ENCODE measurements around the gene LHFPL6. TPM values are rescaled to one million over a fixed set of nuclear protein-coding genes. Genes with fewer than 3 reads are reported as not detected.

The LHFPL6 gene
- total and polyA plus RNA-seq, 10 of the 15 experiments (the other 5 are each of a cell fraction or from before 2014, with no cell fraction given) = 0.11 to 4.6 (median 0.41) TPM

DNA sequence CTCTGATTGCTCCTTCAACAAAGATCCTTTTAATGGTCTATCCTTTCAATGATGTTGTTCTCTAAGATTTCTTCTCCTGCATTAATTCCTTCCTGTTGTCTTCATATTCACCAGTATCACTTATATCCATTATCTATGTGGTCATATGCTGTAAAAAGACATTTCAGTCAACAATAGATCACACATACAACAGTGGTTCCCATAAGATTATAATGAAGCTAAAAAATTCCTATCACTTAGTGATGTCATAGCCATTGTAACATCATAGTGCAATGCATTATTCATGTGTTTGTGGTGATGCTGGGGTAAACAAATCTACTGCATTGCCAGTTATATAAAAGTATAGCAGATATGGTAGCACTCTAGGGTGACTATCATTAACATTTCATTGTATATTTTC is 266.1 kb downstream of the LHFPL6 start:
- intact Hi-C loops (cut with micrococcal nuclease; ENCODE audit: unreplicated experiment) = no loop called here
- Histone ChIP-seq H3K9ac (ENCODE audit: control insufficient read depth, insufficient read depth, low read length) (no peak overlapping the region), H3K4me2 (ENCODE audit: control insufficient read depth, insufficient read depth) (no peak overlapping the region), H3K4me3 (no peak overlapping the region), H3K9me3 (replicated peaks; ENCODE audit: control insufficient read depth, insufficient read depth, low read length) (no peaks in the 10 kb centered on the region), H3K4me1 (ENCODE audit: control insufficient read depth, insufficient read depth, low read length) (no peaks in the 10 kb centered on the region), H3K27me3 (replicated peaks in 1 of 2; ENCODE audit: control insufficient read depth in 2 of 2, insufficient read depth in 2 of 2, low read length in 1 of 2) (no peaks in the 10 kb centered on the region), H3K79me2 (ENCODE audit: control insufficient read depth, insufficient read depth, low read length) (no peaks in the 10 kb centered on the region), H2AFZ (ENCODE audit: control insufficient read depth, low read depth, low read length) (no peak overlapping the region), H3K27ac (ENCODE audit: control insufficient read depth, insufficient read depth) (no peak overlapping the region), H4K20me1 (ENCODE audit: control insufficient read depth, insufficient read depth) (no peaks in the 10 kb centered on the region), H3K36me3 (ENCODE audit: control insufficient read depth in 2 of 2, insufficient read depth in 2 of 2, low read length in 1 of 2) (no peaks in the 10 kb centered on the region)
- TF ChIP-seq NR2C1 (IDR thresholded peaks at IDR 0.05) (no peak), RB1 (IDR thresholded peaks at IDR 0.05; ENCODE audit: borderline replicate concordance) (no peak)
- DNase-seq (ENCODE audit: low read depth, low spot score) (no peak), FAIRE-seq (no peak), ATAC-seq (no peak)
- SMC1A ChIA-PET (ENCODE audit: uncharacterized antibody, unreplicated experiment) = interaction anchor here (0.9 to 1.3 kb wide), 2 partner anchors 8 to 9 kb away, joined by 3 to 4 read pairs; no protein-coding TSS in a partner anchor
- RAD21 ChIA-PET (ENCODE audit: unreplicated experiment) = no interaction called here
- POLR2A ChIA-PET = no interaction called here
- in situ Hi-C loops (cut with MboI) = no loop called here
- CTCF ChIA-PET = interaction anchor here (1.0 to 1.1 kb wide), 2 partner anchors 10 to 279 kb away, joined by 3 to 6 read pairs; no protein-coding TSS in a partner anchor
- BruUV-seq (replicated peaks) = no TSS peak

DNA sequence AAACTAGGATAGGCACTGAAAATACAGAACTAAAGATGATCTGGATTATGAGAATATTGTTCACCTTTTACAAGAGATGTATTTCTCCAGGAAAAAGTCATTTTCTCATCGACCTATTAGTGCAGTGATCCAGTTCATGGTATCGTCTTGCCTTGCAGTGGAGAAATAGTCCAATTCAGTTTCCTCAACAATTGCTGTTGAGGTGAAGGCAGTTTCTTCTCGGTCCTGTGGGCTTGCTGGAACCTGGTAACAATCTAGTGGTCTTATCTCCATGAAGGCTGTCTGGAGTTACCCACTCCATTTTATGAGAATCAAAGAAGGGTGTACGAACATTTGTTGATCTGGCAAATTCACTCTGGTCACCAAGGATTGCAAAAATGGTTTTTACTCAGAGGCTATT is 266.8 kb downstream of the LHFPL6 start:
- H3K4me2 ChIP-seq (ENCODE audit: control insufficient read depth, insufficient read depth) = no peak overlapping the region
- intact Hi-C loops (cut with micrococcal nuclease; ENCODE audit: unreplicated experiment) = no loop called here
- no peak for FAIRE-seq
- H2AFZ ChIP-seq (ENCODE audit: control insufficient read depth, low read depth, low read length) = no peak overlapping the region
- no peak overlapping the region for H3K27ac ChIP-seq (ENCODE audit: control insufficient read depth, insufficient read depth)
- no peak overlapping the region for H3K4me3 ChIP-seq
- no TSS peak for BruUV-seq (replicated peaks)
- ChIA-PET RAD21 (ENCODE audit: unreplicated experiment) (no interaction called here), POLR2A (no interaction called here), CTCF (interaction anchor here (1.1 kb wide), 1 partner anchor 280 kb away, joined by 3 read pairs; no protein-coding TSS in a partner anchor), SMC1A (ENCODE audit: uncharacterized antibody, unreplicated experiment) (interaction anchor here (0.9 to 1.1 kb wide), 2 partner anchors 8 to 11 kb away, joined by 3 read pairs; no protein-coding TSS in a partner anchor)
- no peak for ATAC-seq
- H3K36me3 ChIP-seq (ENCODE audit: control insufficient read depth in 2 of 2, insufficient read depth in 2 of 2, low read length in 1 of 2) = no peaks in the 10 kb centered on the region
- H3K4me1 ChIP-seq (ENCODE audit: control insufficient read depth, insufficient read depth, low read length) = no peaks in the 10 kb centered on the region
- H3K9me3 ChIP-seq (replicated peaks; ENCODE audit: control insufficient read depth, insufficient read depth, low read length) = no peaks in the 10 kb centered on the region
- in situ Hi-C loops (cut with MboI) = no loop called here
- DNase-seq (ENCODE audit: low read depth, low spot score) = no peak
- H4K20me1 ChIP-seq (ENCODE audit: control insufficient read depth, insufficient read depth) = no peaks in the 10 kb centered on the region
- 28% methylated on average over 4 of the region's 4 CpGs for WGBS (ENCODE audit: insufficient coverage, insufficient replicate concordance, low lambda C conversion rate, missing lambda C conversion rate)
- no peak overlapping the region for H3K9ac ChIP-seq (ENCODE audit: control insufficient read depth, insufficient read depth, low read length)
- H3K27me3 ChIP-seq (replicated peaks in 1 of 2; ENCODE audit: control insufficient read depth in 2 of 2, insufficient read depth in 2 of 2, low read length in 1 of 2) = no peaks in the 10 kb centered on the region
- H3K79me2 ChIP-seq (ENCODE audit: control insufficient read depth, insufficient read depth, low read length) = no peaks in the 10 kb centered on the region
- TF ChIP-seq MLLT1 (IDR thresholded peaks at IDR 0.05) (no peak), ELK1 (IDR thresholded peaks at IDR 0.05; ENCODE audit: low read depth, low read length) (no peak), ZNF274 (IDR thresholded peaks at IDR 0.05; ENCODE audit: insufficient read depth, insufficient read length) (no peak), TCF7 (IDR thresholded peaks at IDR 0.05; ENCODE audit: borderline replicate concordance) (no peak), CBX5 (IDR thresholded peaks at IDR 0.05; ENCODE audit: low read depth) (no peak), DPF2 (IDR thresholded peaks at IDR 0.05) (no peak), GABPA (IDR thresholded peaks at IDR 0.05; ENCODE audit: low read depth) (no peak), USF2 (IDR thresholded peaks at IDR 0.05; ENCODE audit: borderline replicate concordance, low read depth, low read length) (no peak), RUNX3 (IDR thresholded peaks at IDR 0.05; ENCODE audit: low read length) (no peak), STAT1 (conservative IDR thresholded peaks at IDR 0.05) (no peak), POLR2AphosphoS2 (IDR thresholded peaks at IDR 0.05; ENCODE audit: low read depth, low read length) (no peak), BACH1 (IDR thresholded peaks at IDR 0.05; ENCODE audit: borderline replicate concordance) (no peak), SUZ12 (IDR thresholded peaks at IDR 0.05; ENCODE audit: unreplicated experiment) (no peak), FOXM1 (IDR thresholded peaks at IDR 0.05; ENCODE audit: low read depth, low read length) (no peak)
